GM23338 (cell line): Measurements from ENCODE around the gene SPNS3. TPM values are rescaled to one million over a fixed set of nuclear protein-coding genes. Genes with fewer than 3 reads are reported as not detected.

ENCODE experiments used
- ATAC-seq: fragments of 200-7000 bp; cut with Tn5 transposase; 3 replicates; pipeline ENCODE4 v1.9.1; 2020
- DNase-seq: peaks from one replicate; pipeline ENCODE4 v3.0.0-alpha.2; 2015; ENCODE audit warnings: low spot score
- H2AFZ ChIP-seq: fragments of 200-600 bp; sonication (generic); 2 replicates; pipeline ENCODE4 v1.8.0; 2016; ENCODE audit warnings: antibody characterized with exemption, mild to moderate bottlenecking, moderate library complexity
- H3F3A ChIP-seq: fragments of 200-600 bp; sonication (generic); replicated peaks from 2 replicates; pipeline ENCODE4 v1.8.0; 2017; ENCODE audit warnings: antibody characterized with exemption, mixed run types, low read depth
- H3K27ac ChIP-seq: fragments of 200-600 bp; sonication (generic); 2 replicates; pipeline ENCODE4 v1.6.1; 2016; ENCODE audit warnings: low read depth
- H3K27me3 ChIP-seq: fragments of 200-600 bp; sonication (generic); 2 replicates; pipeline ENCODE4 v1.8.0; 2016; ENCODE audit warnings: mild to moderate bottlenecking, mixed run types, moderate library complexity; ENCODE audit not compliant: insufficient read depth
- H3K36me3 ChIP-seq: fragments of 200-600 bp; sonication (generic); 2 replicates; pipeline ENCODE4 v1.8.0; 2016; ENCODE audit warnings: mild to moderate bottlenecking; ENCODE audit not compliant: insufficient read depth
- H3K4me1 ChIP-seq: fragments of 200-600 bp; sonication (generic); 2 replicates; pipeline ENCODE4 v1.8.0; 2016; ENCODE audit warnings: mild to moderate bottlenecking, moderate library complexity; ENCODE audit not compliant: insufficient read depth
- H3K4me2 ChIP-seq: fragments of 200-600 bp; sonication (generic); 2 replicates; pipeline ENCODE4 v1.7.1; 2017; ENCODE audit warnings: mixed run types
- H3K4me3 ChIP-seq: fragments of 200-600 bp; sonication (generic); 2 replicates; pipeline ENCODE4 v1.6.1; 2016; ENCODE audit warnings: mixed run types
- H3K79me2 ChIP-seq: fragments of 200-600 bp; sonication (generic); replicated peaks from 2 replicates; pipeline ENCODE4 v1.8.0; 2017; ENCODE audit warnings: mild to moderate bottlenecking; ENCODE audit not compliant: insufficient read depth
- H3K9me2 ChIP-seq: fragments of 200-600 bp; sonication (generic); 2 replicates; pipeline ENCODE4 v1.8.0; 2017; ENCODE audit not compliant: insufficient read depth
- H4K20me1 ChIP-seq: fragments of 200-600 bp; sonication (generic); replicated peaks from 2 replicates; pipeline ENCODE4 v1.8.0; 2017; ENCODE audit warnings: mild to moderate bottlenecking; ENCODE audit not compliant: insufficient read depth
- H3K27ac Mint-ChIP-seq: 2 replicates; pipeline ENCODE4 v1.8.0; 2020; ENCODE audit warnings: inconsistent platforms, mild to moderate bottlenecking, moderate library complexity, mixed read lengths
- H3K27me3 Mint-ChIP-seq: 3 replicates; pipeline ENCODE4 v1.8.0; 2022; ENCODE audit warnings: low read depth, mild to moderate bottlenecking, moderate library complexity, mixed read lengths, inconsistent platforms; ENCODE audit not compliant: insufficient read depth, poor library complexity
- H3K36me3 Mint-ChIP-seq: 3 replicates; pipeline ENCODE4 v1.8.0; 2021; ENCODE audit warnings: low read depth, mild to moderate bottlenecking, inconsistent platforms, moderate library complexity, mixed read lengths
- H3K4me1 Mint-ChIP-seq: 3 replicates; pipeline ENCODE4 v1.8.0; 2020; ENCODE audit warnings: mild to moderate bottlenecking, inconsistent platforms, mixed read lengths
- H3K4me3 Mint-ChIP-seq: 3 replicates; pipeline ENCODE4 v1.8.0; 2021; ENCODE audit warnings: moderate library complexity, mild to moderate bottlenecking, inconsistent platforms, mixed read lengths
- H3K9me3 Mint-ChIP-seq: 3 replicates; pipeline ENCODE4 v1.8.0; 2020; ENCODE audit warnings: moderate library complexity, mild to moderate bottlenecking, inconsistent platforms, mixed read lengths
- CREB1 ChIP-seq: fragments of 250-450 bp; sonication (Bioruptor Pico); IDR thresholded peaks from 2 replicates; pipeline ENCODE4 v1.5.0; 2020; ENCODE audit warnings: low read depth, mild to moderate bottlenecking, moderate library complexity
- EZH2 ChIP-seq: fragments of 200-600 bp; sonication (generic); IDR thresholded peaks from one replicate; pipeline ENCODE4 v1.8.0; 2017; ENCODE audit warnings: antibody characterized with exemption, mild to moderate bottlenecking, low read depth; ENCODE audit not compliant: unreplicated experiment
- EZH2phosphoT487 ChIP-seq: fragments of 200-600 bp; sonication (generic); IDR thresholded peaks from one replicate; pipeline ENCODE4 v1.8.1; 2018; ENCODE audit warnings: antibody characterized with exemption; ENCODE audit not compliant: unreplicated experiment
- JUNB ChIP-seq: IDR thresholded peaks from one replicate; pipeline ENCODE4 v1.6.1; 2016; ENCODE audit warnings: antibody characterized with exemption; ENCODE audit not compliant: unreplicated experiment
- NANOG ChIP-seq: IDR thresholded peaks from 2 replicates; pipeline ENCODE4 v1.6.1; 2016; ENCODE audit warnings: antibody characterized with exemption, borderline replicate concordance
- POLR2AphosphoS5 ChIP-seq: IDR thresholded peaks from 2 replicates; pipeline ENCODE4 v1.6.1; 2016; ENCODE audit warnings: antibody characterized with exemption, low read depth
- REST ChIP-seq: IDR thresholded peaks from one replicate; pipeline ENCODE4 v1.6.1; 2018; ENCODE audit warnings: antibody characterized with exemption; ENCODE audit not compliant: unreplicated experiment
- STAT1 ChIP-seq: IDR thresholded peaks from one replicate; pipeline ENCODE4 v1.6.1; 2016; ENCODE audit warnings: antibody characterized with exemption; ENCODE audit not compliant: unreplicated experiment
- ZNF114 ChIP-seq: fragments of 250-450 bp; sonication (Bioruptor Pico); IDR thresholded peaks from 2 replicates; pipeline ENCODE4 v1.5.0; 2020; ENCODE audit warnings: mild to moderate bottlenecking, moderate library complexity
- ZNF331 ChIP-seq: fragments of 250-450 bp; sonication (Bioruptor Pico); IDR thresholded peaks from 2 replicates; pipeline ENCODE4 v1.5.0; 2020; ENCODE audit warnings: low read depth, mild to moderate bottlenecking, moderate library complexity
- ZNF462 ChIP-seq: fragments of 250-450 bp; sonication (Bioruptor Pico); IDR thresholded peaks from 2 replicates; pipeline ENCODE4 v1.5.0; 2020; ENCODE audit warnings: mild to moderate bottlenecking, moderate library complexity
- long read RNA-seq: library from polyadenylated mRNA; unstranded; transcript quantifications from one replicate; pipeline ENCODE4 v2.0.0, GENCODE V29; 2020; ENCODE audit not compliant: unreplicated experiment
- polyA plus RNA-seq: library from polyadenylated mRNA; unstranded; fragments of >200 nt; fragmentation: Nextera tagmentation; extraction: Ambion mirVana; gene quantifications from 2 replicates; pipeline ENCODE4 v1.2.1, GENCODE V29; 2016
- total RNA-seq: library from RNA; depleted of rRNA; stranded (reverse); fragments of >200 nt; shearing (Covaris generic); gene quantifications from 2 replicates; pipeline ENCODE4 v1.2.3, GENCODE V29; 2014; rRNA removed
- TF ChIP-seq, protein P1 (sequence below): IDR thresholded peaks from 2 replicates; pipeline ENCODE4 v1.6.1; 2016; ENCODE audit warnings: antibody characterized with exemption
- TF ChIP-seq, protein P2 (sequence below), 2 experiments: fragments of 200-600 bp in 1 of 2; sonication (generic) in 1 of 2; conservative IDR thresholded peaks; 2 replicates each; pipeline versions ENCODE4 v1.5.1 to v1.6.1; 2016 to 2017; ENCODE audit warnings: antibody characterized with exemption in 2 of 2, low read depth in 2 of 2, mild to moderate bottlenecking in 2 of 2, moderate library complexity in 1 of 2

The SPNS3 gene, protein sequence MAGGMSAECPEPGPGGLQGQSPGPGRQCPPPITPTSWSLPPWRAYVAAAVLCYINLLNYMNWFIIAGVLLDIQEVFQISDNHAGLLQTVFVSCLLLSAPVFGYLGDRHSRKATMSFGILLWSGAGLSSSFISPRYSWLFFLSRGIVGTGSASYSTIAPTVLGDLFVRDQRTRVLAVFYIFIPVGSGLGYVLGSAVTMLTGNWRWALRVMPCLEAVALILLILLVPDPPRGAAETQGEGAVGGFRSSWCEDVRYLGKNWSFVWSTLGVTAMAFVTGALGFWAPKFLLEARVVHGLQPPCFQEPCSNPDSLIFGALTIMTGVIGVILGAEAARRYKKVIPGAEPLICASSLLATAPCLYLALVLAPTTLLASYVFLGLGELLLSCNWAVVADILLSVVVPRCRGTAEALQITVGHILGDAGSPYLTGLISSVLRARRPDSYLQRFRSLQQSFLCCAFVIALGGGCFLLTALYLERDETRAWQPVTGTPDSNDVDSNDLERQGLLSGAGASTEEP
- total RNA-seq (not detected in 2 replicates), polyA plus RNA-seq (not detected in 2 replicates)
- long read RNA-seq: 0 reads

GRCh38 chr17:4433515-4434031 is at the start of gene SPNS3:
TSS of gene SPNS3 (plus strand) at chr17:4433940. CDS start at chr17:4433968, 28 bp downstream.
- ATAC-seq (peak; percentile 51; the same call in 2 of the 3 replicates), DNase-seq (no peak)
- Histone ChIP-seq H3K36me3 (no peaks in the 10 kb centered on the region), H3K4me1 (no peaks in the 10 kb centered on the region), H3K27ac (no peak within 1 kb of the TSS), H3K79me2 (no peaks in the 10 kb centered on the region), H3K4me3 (no peak within 1 kb of the TSS), H4K20me1 (no peaks in the 10 kb centered on the region; the same call in 1 of the 2 replicates), H3K9me2 (no peaks in the 10 kb centered on the region), H3K4me2 (no peak within 1 kb of the TSS), H3K27me3 (no peaks in the 10 kb centered on the region), H3F3A (no peaks in the 10 kb centered on the region), H2AFZ (no peak within 1 kb of the TSS)
- Mint-ChIP-seq H3K4me3 (no peak within 1 kb of the TSS), H3K36me3 (no peaks in the 10 kb centered on the region), H3K27me3 (peaks cover 5% of the 10 kb centered on the region), H3K4me1 (no peaks in the 10 kb centered on the region), H3K9me3 (no peaks in the 10 kb centered on the region), H3K27ac (no peak within 1 kb of the TSS)
- no peak for TF ChIP-seq ZNF462 (CRISPR knock-in tag)
- TF ChIP-seq EZH2phosphoT487: no peak
- TF ChIP-seq ZNF331 (CRISPR knock-in tag): no peak
- TF ChIP-seq ZNF114: no peak
- no peak for TF ChIP-seq CREB1
- no peak for TF ChIP-seq EZH2
- no peak for TF ChIP-seq STAT1
- no peak for TF ChIP-seq REST
- TF ChIP-seq, protein P1, sequence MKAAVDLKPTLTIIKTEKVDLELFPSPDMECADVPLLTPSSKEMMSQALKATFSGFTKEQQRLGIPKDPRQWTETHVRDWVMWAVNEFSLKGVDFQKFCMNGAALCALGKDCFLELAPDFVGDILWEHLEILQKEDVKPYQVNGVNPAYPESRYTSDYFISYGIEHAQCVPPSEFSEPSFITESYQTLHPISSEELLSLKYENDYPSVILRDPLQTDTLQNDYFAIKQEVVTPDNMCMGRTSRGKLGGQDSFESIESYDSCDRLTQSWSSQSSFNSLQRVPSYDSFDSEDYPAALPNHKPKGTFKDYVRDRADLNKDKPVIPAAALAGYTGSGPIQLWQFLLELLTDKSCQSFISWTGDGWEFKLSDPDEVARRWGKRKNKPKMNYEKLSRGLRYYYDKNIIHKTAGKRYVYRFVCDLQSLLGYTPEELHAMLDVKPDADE: no peak
- TF ChIP-seq NANOG: no peak
- TF ChIP-seq JUNB: no peak
- TF ChIP-seq, protein P2, sequence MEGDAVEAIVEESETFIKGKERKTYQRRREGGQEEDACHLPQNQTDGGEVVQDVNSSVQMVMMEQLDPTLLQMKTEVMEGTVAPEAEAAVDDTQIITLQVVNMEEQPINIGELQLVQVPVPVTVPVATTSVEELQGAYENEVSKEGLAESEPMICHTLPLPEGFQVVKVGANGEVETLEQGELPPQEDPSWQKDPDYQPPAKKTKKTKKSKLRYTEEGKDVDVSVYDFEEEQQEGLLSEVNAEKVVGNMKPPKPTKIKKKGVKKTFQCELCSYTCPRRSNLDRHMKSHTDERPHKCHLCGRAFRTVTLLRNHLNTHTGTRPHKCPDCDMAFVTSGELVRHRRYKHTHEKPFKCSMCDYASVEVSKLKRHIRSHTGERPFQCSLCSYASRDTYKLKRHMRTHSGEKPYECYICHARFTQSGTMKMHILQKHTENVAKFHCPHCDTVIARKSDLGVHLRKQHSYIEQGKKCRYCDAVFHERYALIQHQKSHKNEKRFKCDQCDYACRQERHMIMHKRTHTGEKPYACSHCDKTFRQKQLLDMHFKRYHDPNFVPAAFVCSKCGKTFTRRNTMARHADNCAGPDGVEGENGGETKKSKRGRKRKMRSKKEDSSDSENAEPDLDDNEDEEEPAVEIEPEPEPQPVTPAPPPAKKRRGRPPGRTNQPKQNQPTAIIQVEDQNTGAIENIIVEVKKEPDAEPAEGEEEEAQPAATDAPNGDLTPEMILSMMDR (conservative IDR thresholded peaks at IDR 0.05; ENCODE audit: low read depth in 2 of 2): no peak
- no peak for TF ChIP-seq POLR2AphosphoS5
